Lower leg skin (tissue), 3 donors: ENCODE measurements around the gene RPN1.

Experiments
- CTCF ChIP-seq, 3 donors: fragments of 450-650 bp; IDR thresholded peaks; one replicate each; pipeline ENCODE4 v1.5.1; 2016; ENCODE audit warnings: antibody characterized with exemption in 3 of 3, mild to moderate bottlenecking in 3 of 3, moderate library complexity in 2 of 3
- POLR2A ChIP-seq, 2 donors: fragments of 450-650 bp; IDR thresholded peaks; one replicate each; pipeline ENCODE4 v1.6.1; 2016 to 2017; ENCODE audit warnings: antibody characterized with exemption in 2 of 2, mild to moderate bottlenecking in 1 of 2, moderate library complexity in 1 of 2

- TF ChIP-seq POLR2A (IDR thresholded peaks at IDR 0.05) (no peak), CTCF (IDR thresholded peaks at IDR 0.05) (no peak)
Observed at GRCh38 chr3:128573707-128574162, 76.9 kb downstream of the RPN1 start.
